Measurements from ENCODE around the gene GFI1.

GRCh38 chr1:92495392-92496063 lies 8.8 kb upstream of the GFI1 start:
- TF ChIP-seq CTCF (IDR thresholded peaks at IDR 0.05; ENCODE audit: low read depth, low read length) = no peak
- no peak for TF ChIP-seq EZH2phosphoT487 (IDR thresholded peaks at IDR 0.05; ENCODE audit: low read depth)

All from OCI-LY3 (cell line).